MCF 10A (cell line): ENCODE results near the gene CRYBB3. TPM values are rescaled to one million over a fixed set of nuclear protein-coding genes. Genes with fewer than 3 reads are reported as not detected.

Source experiments
- BruUV-seq: library from RNA; stranded (reverse); fragments of 400-500 nt; replicated peaks from 2 replicates; lab custom pipeline; 2021; lab: Mats Ljungman, UMichigan
- CTCF ChIA-PET: fragments of 300-600 bp; sonication (Branson Sonifier 250); formaldehyde crosslinking; extraction: SDS; loops from one replicate; lab custom pipeline; 2021; ENCODE audit warnings: antibody characterized with exemption, inconsistent platforms; lab: Yijun Ruan, JAX
- POLR2A ChIA-PET: fragments of 300-600, 350-650 bp; sonication (Branson Sonifier 250); formaldehyde crosslinking; extraction: SDS; loops from one replicate; lab custom pipeline; 2020; ENCODE audit warnings: antibody characterized with exemption, inconsistent platforms; lab: Yijun Ruan, JAX
- DNase-seq: peaks from one replicate; pipeline ENCODE4 v3.0.0-alpha.2; 2018; ENCODE audit not compliant: unreplicated experiment
- H3K27ac Mint-ChIP-seq: one replicate; pipeline ENCODE4 v1.8.0; 2022; ENCODE audit warnings: mild to moderate bottlenecking, low read depth, mixed read lengths; ENCODE audit not compliant: unreplicated experiment
- H3K27me3 Mint-ChIP-seq: one replicate; pipeline ENCODE4 v1.8.0; 2022; ENCODE audit warnings: mixed read lengths; ENCODE audit not compliant: insufficient read depth, unreplicated experiment
- H3K36me3 Mint-ChIP-seq: one replicate; pipeline ENCODE4 v1.8.0; 2022; ENCODE audit warnings: mild to moderate bottlenecking, moderate library complexity, mixed read lengths; ENCODE audit not compliant: insufficient read depth, unreplicated experiment
- H3K4me1 Mint-ChIP-seq: one replicate; pipeline ENCODE4 v1.8.0; 2022; ENCODE audit warnings: mixed read lengths; ENCODE audit not compliant: insufficient read depth, unreplicated experiment
- H3K4me3 Mint-ChIP-seq: one replicate; pipeline ENCODE4 v1.8.0; 2022; ENCODE audit warnings: mild to moderate bottlenecking, moderate library complexity, mixed read lengths; ENCODE audit not compliant: unreplicated experiment
- H3K9me3 Mint-ChIP-seq: one replicate; pipeline ENCODE4 v1.8.0; 2022; ENCODE audit warnings: mixed read lengths; ENCODE audit not compliant: unreplicated experiment
- intact Hi-C: fragments of 100-400 bp; cut with micrococcal nuclease; formaldehyde crosslinking; loops from 2 replicates; pipeline ENCODE4 v1.14.1; 2022
- total RNA-seq: library from RNA; stranded (reverse); gene quantifications from 2 replicates; pipeline ENCODE4 v1.2.3, GENCODE V29; 2022
- TF ChIP-seq, protein P1 (sequence below): fragments of 200-600 bp; IDR thresholded peaks from one replicate; pipeline ENCODE4 v1.8.0; 2022; ENCODE audit warnings: antibody characterized with exemption, mild to moderate bottlenecking; ENCODE audit not compliant: unreplicated experiment

CRYBB3 gene
- total RNA-seq, 1 experiment from 2014 or later, result 0.61 TPM

DNA sequence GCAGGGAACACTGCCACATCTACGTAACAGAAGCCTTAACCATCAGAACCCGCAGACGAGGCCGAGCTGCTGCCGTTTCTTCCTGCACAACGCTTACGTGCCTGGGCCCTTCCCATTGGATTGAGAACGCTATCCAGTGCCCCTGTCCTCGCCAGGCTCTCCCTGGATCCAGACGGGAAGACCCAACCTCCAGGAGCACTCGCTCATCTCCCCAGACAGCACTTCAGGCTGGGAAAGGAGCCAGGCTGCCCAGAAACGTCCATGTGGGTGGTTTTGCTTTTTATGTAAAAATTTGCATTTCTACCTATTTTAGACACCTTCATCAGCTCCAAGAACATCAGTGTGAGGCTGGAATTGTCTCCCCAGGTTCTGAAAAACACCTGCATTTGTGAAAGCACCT is 7.3 kb upstream of the CRYBB3 start:
- H3K27ac Mint-ChIP-seq, result no peak overlapping the region
- CTCF ChIA-PET, result interaction anchor here (0.6 to 4.0 kb wide), 3 partner anchors 10 to 1247 kb away, joined by 4 to 17 read pairs (median 6); no protein-coding TSS in a partner anchor
- DNase-seq, result no peak
- H3K9me3 Mint-ChIP-seq, result no peaks in the 10 kb centered on the region
- no TSS peak for BruUV-seq
- intact Hi-C loops, result no loop called here
- POLR2A ChIA-PET, result no interaction called here
- no peaks in the 10 kb centered on the region for H3K27me3 Mint-ChIP-seq
- TF ChIP-seq, protein P1, sequence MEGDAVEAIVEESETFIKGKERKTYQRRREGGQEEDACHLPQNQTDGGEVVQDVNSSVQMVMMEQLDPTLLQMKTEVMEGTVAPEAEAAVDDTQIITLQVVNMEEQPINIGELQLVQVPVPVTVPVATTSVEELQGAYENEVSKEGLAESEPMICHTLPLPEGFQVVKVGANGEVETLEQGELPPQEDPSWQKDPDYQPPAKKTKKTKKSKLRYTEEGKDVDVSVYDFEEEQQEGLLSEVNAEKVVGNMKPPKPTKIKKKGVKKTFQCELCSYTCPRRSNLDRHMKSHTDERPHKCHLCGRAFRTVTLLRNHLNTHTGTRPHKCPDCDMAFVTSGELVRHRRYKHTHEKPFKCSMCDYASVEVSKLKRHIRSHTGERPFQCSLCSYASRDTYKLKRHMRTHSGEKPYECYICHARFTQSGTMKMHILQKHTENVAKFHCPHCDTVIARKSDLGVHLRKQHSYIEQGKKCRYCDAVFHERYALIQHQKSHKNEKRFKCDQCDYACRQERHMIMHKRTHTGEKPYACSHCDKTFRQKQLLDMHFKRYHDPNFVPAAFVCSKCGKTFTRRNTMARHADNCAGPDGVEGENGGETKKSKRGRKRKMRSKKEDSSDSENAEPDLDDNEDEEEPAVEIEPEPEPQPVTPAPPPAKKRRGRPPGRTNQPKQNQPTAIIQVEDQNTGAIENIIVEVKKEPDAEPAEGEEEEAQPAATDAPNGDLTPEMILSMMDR, result no peak
- H3K4me3 Mint-ChIP-seq, result no peak overlapping the region
- H3K4me1 Mint-ChIP-seq, result no peaks in the 10 kb centered on the region
- peaks cover 96% of the 10 kb centered on the region for H3K36me3 Mint-ChIP-seq

DNA sequence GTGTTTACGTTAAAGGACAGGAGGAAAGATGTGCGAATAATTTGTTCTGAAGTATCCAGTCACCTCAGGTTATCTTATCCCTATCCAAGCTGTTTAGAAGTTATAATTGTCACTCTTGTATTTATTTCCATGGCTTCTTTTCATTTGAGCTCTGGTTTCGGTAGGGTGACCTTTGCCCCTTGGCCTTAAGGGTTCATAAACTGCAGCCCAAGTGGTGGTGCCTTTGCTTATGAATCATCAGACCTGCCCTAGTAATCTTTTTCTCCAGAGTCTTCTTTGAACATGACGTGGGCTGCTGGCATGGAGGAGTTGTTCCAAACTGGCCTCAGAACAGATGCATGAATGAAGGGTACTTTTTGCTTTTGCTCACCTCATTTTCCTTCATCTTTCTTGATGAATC is 6.5 kb upstream of the CRYBB3 start:
- H3K4me1 Mint-ChIP-seq, result no peaks in the 10 kb centered on the region
- TF ChIP-seq, protein P1, result no peak
- ChIA-PET POLR2A (no interaction called here), CTCF (interaction anchor here (0.6 to 4.0 kb wide), 2 partner anchors 10 to 67 kb away, joined by 4 to 17 read pairs; no protein-coding TSS in a partner anchor)
- peaks cover 91% of the 10 kb centered on the region for H3K36me3 Mint-ChIP-seq
- H3K27ac Mint-ChIP-seq, result no peak overlapping the region
- intact Hi-C loops, result no loop called here
- no peaks in the 10 kb centered on the region for H3K9me3 Mint-ChIP-seq
- DNase-seq, result no peak
- H3K4me3 Mint-ChIP-seq, result no peak overlapping the region
- no peaks in the 10 kb centered on the region for H3K27me3 Mint-ChIP-seq
- BruUV-seq, result no TSS peak

DNA sequence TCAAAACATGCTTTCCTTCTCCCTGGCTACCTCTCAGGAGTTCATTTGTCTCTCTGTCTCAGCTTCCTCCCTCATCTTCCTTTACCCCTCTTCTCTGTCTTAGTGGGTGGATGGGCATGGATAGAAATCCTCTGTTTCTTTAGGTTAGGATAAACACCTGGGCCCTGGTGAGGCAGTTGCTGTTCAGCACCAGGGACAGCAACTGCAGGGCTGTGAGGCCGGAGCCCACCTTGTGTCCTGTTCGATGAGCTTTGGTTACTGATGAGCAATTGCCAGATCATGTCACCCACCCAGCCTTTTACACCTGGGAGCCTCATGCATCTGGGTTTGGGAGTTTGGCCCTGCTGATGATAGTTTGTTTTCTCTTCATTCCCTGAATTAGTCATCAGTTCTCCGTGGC is 6.1 kb upstream of the CRYBB3 start:
- no TSS peak for BruUV-seq
- Mint-ChIP-seq H3K27me3 (no peaks in the 10 kb centered on the region), H3K36me3 (peaks cover 87% of the 10 kb centered on the region), H3K9me3 (no peaks in the 10 kb centered on the region), H3K27ac (no peak overlapping the region), H3K4me3 (no peak overlapping the region), H3K4me1 (no peaks in the 10 kb centered on the region)
- POLR2A ChIA-PET, result interaction anchor here (0.6 kb wide), 1 partner anchor 554 kb away, joined by 3 read pairs; no protein-coding TSS in a partner anchor
- TF ChIP-seq, protein P1, result no peak
- CTCF ChIA-PET, result interaction anchor here (4.0 kb wide), 1 partner anchor 9 kb away, joined by 17 read pairs; no protein-coding TSS in a partner anchor
- intact Hi-C loops, result no loop called here
- DNase-seq, result no peak

DNA sequence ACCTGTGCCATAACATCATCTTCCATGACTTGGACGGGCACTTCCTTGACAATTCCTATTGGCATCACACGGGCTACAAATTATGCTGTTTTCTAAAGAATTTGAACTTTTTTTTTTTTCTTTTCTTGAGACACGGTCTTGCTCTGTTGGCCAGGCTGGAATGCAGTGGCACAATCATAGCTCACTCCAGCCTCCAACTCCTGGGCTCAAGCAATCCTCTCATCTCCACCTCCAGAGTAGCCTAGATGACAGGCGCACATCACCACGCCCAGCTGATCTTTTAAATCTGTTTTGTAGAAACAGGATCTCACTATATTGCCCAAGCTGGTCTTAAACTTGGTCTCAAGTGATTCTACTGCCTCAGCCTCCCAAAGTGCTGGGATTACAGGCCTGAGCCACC is 3.3 kb upstream of the CRYBB3 start:
- Mint-ChIP-seq H3K27ac (no peak overlapping the region), H3K9me3 (no peaks in the 10 kb centered on the region), H3K4me3 (no peak overlapping the region), H3K4me1 (no peaks in the 10 kb centered on the region), H3K27me3 (no peaks in the 10 kb centered on the region), H3K36me3 (peaks cover 67% of the 10 kb centered on the region)
- no peak for DNase-seq
- intact Hi-C loops, result no loop called here
- CTCF ChIA-PET, result interaction anchor here (0.7 to 1.7 kb wide), 3 partner anchors 10 to 1162 kb away, joined by 3 to 5 read pairs (median 5); no protein-coding TSS in a partner anchor
- no TSS peak for BruUV-seq
- TF ChIP-seq, protein P1, result no peak
- POLR2A ChIA-PET, result no interaction called here
